Fibroblast of mammary gland (primary cell): ENCODE results near the gene CASQ1.
A peak's percentile ranks its signal among the peaks of the same experiment; 100 is the strongest.

Experiments
- DNase-seq: peaks from one replicate; pipeline ENCODE4 v3.0.0-alpha.2; 2010; ENCODE audit warnings: low read depth
- H3K4me3 ChIP-seq: 2 replicates; pipeline ENCODE4 v1.5.1; 2011; ENCODE audit warnings: low read depth, mild to moderate bottlenecking, low read length, moderate library complexity; ENCODE audit not compliant: control insufficient read depth
- TF ChIP-seq, protein P1 (sequence below): conservative IDR thresholded peaks from 2 replicates; pipeline ENCODE4 v1.5.1; 2011; ENCODE audit warnings: low read depth, low read length, inconsistent platforms; ENCODE audit not compliant: control insufficient read depth, insufficient read depth

Gene CASQ1

DNA sequence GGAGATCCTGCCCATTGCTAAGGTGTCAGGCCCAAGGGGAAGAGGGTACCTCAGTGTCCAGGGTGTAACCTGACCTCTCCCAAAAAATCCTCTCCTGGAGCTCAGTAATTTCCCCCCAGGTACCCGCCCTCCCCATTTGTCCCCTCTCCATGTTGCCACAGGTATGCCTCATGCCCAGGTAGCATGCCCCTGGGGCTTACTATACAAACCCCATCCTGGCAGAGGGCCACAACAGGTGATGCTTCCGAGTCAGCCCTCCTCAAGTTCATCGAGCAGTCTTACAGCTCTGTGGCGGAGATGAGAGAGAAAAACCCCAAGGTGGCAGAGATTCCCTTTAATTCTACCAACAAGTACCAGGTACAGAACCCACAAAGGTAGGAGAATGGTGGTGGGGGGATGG lies 23.3 kb upstream of the CASQ1 start:
- no peak for DNase-seq
- TF ChIP-seq, protein P1, sequence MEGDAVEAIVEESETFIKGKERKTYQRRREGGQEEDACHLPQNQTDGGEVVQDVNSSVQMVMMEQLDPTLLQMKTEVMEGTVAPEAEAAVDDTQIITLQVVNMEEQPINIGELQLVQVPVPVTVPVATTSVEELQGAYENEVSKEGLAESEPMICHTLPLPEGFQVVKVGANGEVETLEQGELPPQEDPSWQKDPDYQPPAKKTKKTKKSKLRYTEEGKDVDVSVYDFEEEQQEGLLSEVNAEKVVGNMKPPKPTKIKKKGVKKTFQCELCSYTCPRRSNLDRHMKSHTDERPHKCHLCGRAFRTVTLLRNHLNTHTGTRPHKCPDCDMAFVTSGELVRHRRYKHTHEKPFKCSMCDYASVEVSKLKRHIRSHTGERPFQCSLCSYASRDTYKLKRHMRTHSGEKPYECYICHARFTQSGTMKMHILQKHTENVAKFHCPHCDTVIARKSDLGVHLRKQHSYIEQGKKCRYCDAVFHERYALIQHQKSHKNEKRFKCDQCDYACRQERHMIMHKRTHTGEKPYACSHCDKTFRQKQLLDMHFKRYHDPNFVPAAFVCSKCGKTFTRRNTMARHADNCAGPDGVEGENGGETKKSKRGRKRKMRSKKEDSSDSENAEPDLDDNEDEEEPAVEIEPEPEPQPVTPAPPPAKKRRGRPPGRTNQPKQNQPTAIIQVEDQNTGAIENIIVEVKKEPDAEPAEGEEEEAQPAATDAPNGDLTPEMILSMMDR = no peak
- H3K4me3 ChIP-seq = no peak overlapping the region

DNA sequence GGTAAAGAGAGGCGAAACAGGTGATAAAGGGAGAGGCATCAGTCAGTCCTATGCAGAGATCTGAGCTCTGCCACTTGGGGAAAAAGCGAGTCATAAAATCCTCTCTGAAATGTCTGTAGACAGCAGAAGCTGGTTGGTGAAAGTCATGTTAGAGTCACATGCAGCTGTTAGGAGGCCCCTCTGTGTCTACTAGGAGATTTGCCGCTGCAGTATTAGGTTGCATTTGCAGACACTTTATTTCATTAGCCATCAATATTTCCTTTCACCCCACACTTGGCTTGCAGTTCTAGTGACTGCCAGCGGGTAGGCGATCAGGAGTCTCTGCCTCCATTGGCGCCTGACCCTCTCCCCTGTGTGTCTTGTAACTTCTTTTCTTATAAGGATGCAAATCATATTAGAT lies 22.8 kb upstream of the CASQ1 start:
- TF ChIP-seq, protein P1 = no peak
- no peak for DNase-seq
- no peak overlapping the region for H3K4me3 ChIP-seq

DNA sequence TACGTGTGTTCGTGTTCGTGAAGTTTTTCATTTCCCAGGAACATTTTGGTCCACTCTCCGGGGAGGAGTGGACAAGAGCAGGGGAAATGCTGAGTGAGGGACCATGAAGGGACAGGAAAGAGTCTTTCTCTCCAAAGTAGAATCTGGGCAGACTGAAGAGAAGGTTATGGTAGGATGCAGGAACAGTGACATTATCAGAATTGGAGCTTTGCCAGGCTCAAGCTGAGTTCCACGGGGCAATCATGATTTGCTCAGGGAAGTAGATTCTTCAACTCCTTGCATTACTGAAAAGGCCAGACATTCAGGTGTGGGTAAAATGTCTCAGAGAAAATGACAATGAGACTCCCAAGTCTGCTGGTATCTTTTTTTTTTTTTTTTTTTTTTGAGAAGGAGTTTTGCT lies 22.4 kb upstream of the CASQ1 start:
- no peak overlapping the region for H3K4me3 ChIP-seq
- TF ChIP-seq, protein P1 = no peak
- DNase-seq = no peak

DNA sequence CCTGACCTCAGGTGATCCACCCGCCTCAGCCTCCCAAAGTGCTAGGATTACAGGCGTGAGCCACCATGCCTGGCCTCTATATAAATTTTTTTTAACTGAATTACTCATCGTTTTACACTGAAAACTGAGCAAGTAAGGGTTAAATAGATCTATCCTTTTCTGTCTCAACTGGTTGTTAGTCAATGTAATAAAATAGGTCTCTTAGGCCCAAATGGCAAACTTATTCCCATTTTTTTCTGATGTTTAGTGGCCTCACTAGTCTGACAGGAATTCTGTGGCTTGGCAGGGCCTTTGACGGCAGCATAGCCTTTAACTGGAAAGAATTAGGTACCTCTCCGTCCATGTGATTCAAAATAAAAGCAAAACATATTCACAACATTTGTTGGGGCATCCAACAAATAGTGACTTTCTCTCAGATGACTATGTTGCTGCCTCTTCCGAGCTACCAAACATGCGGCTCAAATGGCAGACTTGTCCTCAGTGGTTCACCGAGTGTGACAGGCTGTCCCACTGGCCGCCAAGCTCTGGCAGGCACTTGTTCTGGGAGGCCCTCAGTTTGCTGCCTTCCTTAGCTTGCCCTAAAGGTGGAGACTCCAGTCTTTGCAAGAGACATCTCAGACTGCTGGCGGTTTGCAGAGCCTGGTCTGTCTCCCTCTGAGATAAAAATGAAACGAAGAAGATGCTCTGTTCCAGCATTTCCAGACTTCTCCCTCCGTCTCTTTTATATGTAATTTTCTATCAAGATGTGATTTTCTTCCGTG lies 21.6 kb upstream of the CASQ1 start:
- DNase-seq = peak; percentile 12
- TF ChIP-seq, protein P1 = no peak
- H3K4me3 ChIP-seq = no peak overlapping the region

DNA sequence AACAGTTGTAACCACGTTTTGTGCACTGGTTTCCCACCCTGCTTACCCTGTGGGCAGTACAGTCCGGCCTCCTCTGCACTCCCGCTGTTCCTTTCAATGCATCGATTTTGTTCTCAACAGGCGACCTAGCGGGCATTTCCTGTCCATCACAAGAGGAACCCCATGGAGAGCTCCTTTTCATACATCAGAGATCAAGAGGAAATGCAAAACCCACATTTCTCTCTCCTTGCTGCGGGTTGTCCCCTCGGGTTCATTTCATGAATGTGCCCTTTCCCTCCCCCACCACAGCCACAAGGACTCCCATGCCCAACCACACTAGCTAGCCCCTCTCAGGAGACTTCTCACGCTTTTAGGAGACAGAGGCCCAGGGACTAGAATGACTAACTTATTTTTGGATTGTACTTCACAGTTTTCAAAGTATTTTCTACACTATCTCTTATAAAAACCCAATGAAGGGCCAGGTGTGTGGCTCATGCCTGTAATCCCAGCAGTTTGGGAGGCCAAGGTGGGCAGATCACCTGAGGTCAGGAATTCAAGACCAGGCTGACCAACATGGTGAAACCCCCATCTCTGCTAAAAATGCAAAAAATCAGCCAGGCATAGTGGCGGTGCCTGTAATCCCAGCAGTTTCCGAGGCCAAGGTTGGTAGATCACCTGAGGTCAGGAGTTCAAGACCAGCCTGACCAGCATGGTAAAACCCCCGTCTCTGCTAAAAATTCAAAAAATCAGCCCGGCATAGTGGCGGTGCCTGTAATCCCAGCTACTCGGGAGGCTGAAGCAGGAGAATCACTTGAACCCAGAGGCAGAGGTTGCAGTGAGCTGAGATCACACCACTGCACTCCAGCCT lies 20.6 kb upstream of the CASQ1 start:
- H3K4me3 ChIP-seq = no peak overlapping the region
- TF ChIP-seq, protein P1 = no peak
- no peak for DNase-seq

DNA sequence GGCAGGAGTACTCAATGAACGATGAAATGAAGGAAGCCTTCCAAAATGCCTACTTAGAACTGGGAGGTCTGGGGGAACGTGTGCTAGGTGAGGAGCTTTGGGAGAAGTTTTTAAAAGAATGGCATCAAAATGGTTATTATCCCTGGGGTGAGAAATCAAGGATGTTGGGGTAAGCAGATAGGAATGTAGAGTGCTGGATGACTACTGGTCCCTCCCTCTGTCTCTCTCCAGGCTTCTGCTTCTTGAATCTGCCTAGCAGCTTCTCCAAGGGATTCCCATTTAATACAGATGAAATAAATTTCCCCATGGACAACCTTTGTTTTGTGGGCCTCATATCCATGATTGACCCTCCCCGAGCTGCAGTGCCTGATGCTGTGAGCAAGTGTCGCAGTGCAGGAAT lies 19.0 kb upstream of the CASQ1 start:
- peak; percentile 13 for DNase-seq
- no peak overlapping the region for H3K4me3 ChIP-seq
- TF ChIP-seq, protein P1 = no peak
